Measurements from ENCODE around the gene SORCS2.

The SORCS2 gene

DNA sequence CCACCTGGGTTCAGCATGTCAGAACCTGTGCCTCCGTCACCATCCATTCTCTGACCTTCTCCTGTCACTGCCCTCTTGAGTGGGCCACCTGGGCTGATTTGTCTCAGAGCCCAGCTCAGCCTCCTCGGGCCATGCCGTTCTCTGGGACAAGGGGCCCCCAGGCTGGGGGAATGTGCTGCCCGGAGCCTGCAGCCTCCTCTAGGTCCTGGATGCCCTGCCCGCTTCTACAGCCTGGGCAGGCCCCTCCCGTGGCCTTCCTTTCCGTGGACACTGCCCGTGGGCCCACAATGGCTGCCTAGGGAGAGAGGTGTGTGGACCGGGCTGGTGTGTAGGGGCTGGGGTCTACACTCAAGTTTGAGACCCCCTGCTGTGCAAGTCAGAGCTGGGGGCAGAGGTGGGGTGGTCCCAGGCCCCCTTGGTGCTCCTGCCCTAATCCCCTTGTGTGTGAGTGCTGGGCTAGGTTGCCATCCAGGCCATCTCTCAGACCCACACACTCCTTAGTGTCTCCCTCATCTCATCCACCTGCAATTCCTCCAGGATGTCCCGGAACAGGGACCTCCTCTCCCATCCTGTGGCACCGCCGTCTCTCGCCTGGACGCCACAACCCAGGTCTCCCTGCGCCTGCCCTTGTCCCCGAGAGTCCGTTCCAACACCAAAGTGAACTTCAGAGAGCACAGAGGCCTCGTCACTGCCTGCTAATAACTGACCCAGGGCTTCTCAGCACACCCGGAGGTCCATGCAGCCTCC, 230.0 kb downstream of the SORCS2 start:
- no peak for DNase-seq

DNA sequence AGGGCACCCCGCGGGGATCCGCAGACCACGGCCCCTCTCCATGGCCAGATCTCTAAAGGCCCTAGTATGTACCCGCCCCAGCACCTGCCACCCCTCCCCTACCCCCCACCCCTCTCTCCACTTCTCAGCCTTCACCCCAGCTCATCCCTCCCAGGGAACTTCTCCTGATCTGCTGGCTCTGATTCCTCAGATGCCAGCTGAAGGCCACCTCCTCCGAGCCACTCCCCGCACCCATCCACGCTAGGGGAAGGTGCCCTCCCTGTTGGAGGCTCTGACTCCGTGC, 230.5 kb downstream of the SORCS2 start:
- DNase-seq: no peak

DNA sequence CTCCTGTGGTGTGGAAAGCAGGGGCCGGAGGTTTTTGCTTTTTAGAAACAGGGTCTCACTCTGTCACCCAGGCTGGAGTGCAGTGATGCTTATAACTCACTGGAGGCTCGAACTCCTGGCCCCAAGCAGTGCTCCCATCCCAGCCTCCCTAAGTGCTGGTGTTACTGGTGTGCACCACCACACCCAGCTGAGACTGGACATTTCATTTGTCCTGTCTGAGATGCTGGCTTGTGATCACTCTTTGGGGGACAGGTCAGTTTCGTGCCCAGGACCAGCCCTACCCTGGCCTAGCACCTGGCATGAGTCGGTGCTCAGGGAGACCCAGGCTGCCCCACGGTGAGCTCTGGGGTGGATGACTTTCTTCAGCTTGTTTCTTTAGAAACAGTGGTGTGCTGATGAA, 231.1 kb downstream of the SORCS2 start:
- DNase-seq: no peak

DNA sequence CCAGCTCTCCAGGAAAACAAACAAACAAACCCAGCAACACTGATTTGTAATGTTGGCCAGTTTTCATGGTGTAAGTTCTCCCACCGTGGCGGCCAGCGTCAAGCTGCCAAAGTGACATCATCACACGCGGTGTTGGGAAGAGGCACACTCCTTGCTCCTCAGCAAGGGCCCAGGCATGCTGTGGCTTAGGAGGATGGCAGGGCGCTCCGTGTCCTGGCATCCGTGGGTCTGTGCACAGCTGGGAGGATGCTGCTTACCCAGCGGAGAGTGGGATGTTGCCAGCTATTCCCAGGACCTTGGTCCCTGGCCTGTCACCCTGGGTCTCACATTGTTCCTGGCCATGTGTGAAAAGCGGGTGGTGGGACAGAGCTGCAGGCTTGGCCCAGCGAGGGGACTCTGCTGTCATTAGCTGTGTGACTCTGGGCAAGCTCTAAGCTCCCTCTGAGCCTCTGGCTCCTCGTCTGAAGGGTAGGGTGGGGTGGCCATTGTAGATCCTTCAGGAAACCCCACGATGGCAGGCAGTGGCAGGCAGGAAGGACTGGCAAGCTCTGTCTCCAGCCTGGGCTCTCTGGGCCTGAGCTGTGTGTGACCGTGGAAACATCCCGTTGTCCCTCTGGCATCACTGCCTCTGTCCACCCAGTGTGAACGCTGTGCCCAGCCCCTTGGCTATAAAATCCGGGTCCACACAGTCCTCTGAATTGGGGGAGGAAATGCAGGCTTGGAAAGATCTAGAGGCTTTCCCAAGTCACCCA, 231.6 kb downstream of the SORCS2 start:
- no peak for DNase-seq

DNA sequence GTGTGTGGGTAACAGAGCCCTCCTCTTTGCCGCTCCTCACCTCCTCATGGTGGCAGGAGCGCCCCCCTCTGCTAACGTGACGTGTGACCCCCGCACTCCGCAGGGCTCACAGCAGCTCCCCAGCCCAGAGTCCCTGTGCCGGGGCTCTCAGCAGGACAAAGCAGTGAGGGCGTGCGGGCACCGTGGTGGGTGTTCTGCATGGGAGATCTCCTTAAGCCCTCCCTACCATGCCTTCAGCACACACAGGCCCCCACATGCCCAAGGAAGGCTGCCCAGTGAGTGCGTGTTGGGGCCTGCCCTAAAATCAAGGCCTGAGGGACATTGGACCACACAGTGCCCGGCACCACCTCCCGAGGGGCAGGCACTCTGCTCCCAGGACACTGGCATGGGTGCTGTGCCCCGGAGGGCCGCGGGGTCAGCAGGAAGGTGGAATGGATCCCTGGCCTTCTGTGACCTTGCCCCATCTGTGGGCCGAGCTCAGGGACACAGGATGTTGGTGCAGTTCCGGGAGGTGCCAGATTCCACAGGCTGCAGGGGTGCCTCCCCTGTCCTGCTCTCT, 232.3 kb downstream of the SORCS2 start:
- DNase-seq: no peak

DNA sequence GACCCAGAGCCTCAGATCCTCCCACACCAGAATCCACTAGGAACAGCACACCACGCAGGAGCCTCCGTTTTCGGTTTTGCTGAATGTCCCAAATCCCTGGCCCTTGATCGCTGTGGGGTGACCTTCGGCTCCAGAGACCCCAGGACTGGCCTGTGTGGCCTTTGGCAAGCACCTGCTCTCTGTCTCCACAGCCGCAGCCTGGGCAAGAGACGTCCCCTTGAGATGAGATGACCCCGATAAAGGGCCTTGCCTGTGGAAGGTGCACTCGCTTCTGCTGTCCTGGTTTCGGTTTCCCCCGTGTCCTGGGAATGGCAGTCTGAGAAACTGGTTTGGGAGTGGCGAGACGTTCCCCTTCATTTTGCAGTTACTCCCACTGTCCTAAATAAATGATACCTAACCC, 232.8 kb downstream of the SORCS2 start:
- DNase-seq: no peak

DNA sequence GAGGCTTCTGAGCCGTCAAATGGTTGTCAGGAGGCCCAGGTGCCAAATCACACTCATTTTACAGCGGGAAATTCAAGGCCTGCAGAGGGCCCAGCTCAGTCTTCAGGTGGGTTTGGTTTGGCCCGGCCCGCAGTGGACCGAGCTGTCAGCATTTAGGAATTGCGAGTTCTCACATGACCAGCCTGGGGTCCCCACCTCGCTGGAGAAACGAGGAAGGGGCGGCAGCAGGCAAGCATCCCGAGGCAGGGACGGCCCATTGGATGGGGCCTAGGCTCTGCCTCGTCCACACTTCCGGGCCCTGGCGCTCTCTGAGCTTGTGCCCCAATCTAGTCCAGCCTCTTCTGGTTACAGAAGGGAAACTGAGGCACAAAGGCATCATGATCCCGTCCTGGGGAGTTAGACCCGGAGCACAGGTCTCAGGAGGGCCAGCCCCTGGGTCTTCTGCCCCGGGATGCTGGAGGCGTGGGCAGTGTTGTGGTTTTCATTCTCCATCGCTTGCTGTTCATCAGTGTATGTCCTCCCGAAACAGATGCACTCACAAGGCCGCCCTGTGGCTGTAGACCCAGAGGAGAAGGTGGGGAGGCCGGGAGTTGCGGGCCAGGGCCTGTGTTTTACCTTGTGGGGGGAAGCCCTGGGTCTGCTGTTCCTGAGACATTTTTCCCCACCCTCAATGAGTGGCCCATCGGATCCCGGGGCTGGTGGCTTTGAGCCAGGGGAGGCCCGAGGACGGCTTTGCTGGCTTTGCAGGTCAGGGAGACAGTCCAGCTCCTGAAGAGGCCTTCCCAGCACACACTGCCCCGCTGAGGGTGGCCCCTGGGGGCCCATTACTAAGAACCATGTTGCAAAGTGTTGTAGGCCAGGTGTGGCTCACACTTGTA, 233.5 kb downstream of the SORCS2 start:
- DNase-seq: no peak

DNA sequence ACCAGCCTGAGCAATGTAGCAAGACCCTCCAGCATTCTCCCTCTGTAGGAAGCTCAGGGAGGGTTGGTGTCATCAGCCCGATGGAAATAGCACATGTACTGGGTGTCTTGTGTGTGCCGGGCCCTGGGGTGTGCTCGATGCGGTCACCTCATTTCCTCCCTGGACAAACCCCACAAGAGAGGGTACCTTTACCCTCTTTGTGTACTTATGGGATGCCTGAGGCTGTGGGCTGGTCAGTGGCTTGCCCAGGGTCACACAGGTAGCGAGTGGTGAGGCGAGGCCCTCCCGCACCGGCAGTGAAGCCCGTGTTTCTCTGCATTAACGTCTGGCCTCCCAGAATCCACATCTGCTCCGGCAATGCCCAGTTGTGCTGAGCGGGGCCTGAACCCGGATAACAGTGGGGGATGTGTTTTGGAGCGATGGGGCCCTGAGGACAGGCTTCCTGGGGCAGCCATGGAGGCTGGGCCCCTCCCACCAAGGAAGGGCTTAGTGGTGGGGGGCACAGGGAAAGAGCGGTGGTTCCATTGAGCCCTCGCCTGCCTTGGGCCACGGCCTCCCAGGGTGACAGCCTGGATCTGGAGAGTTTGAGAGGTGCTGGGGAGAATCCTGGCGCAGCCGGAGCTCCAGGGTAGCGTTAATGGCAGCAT, 234.3 kb downstream of the SORCS2 start:
- no peak for DNase-seq

DNA sequence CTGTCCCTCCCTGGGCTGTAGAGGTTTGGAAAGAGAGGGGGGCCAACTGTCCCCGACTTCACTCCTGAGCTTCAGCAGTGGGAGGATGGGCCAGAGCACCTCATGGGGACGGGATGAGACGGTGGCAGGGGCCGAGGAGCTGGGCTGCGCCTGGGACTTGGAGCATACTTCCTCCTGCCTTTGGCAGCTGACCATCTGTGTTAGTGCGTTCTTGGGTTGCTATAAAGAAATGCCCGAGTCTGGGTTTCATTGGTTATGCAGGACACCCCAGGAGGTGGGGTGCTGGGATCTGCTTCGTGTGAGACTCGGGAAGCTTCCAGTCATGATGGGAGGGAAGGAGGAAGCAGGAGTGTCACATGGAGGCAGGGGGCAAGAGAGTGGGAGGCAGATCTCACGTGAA, 235.0 kb downstream of the SORCS2 start:
- no peak for DNase-seq

DNA sequence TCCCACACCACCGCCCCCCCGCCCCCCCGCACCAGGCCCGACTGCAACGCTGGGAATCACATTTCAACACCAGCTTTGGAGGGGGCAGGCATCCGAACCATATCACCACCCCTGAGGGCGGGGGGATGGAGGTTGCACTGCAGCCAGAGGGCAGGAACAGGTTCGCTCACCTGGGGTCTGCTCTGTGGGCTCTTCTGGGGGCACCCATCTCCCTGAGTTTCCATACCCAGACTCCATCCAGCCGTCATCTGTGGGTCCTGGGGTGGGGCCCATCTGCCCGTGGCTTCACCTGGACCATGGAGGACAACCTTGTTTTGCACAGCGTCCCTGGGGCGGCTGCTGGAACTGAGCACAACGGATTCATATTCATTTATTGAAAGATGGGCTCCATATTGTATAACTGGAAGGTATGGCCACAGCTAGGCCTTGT, 235.5 kb downstream of the SORCS2 start:
- no peak for DNase-seq

DNA sequence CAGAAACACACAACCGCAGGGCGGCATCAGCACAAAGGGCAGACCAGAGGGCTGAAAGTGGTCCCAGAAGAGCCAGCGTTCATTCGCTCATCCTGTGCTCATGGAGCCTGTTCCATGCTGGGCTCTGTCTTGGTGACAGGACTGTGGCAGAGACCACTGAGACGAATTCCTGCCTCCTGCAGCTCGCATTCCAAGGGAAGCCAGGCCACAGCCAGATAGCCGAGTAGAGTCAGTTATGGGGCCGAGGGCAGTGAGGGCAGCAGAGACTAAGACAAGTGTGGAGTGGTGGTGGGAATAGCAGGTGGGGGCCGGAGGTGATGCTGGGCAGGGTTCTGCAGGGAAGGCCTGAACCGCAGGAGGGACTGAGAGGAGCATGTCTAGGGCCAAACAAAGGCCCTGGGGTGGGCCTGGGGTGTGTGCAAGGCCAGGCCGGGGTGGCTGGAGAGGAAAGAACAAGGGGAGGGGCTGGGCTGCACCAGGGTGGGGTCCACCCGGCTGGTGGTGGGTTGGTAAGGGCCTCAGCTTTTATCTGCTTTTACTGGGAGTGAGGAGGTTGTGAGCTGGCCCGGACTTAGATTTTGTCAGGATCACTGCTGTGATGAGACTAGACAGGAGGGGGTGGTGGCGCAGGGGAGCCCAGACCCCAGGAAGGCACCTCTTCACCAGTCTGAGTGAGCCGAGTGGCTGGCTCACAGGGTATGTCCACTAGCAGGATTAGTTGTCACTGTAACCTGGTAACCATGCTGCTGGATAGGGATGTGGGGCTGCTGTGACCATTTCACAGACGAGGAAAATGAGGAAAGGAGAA, 236.1 kb downstream of the SORCS2 start:
- no peak for DNase-seq

DNA sequence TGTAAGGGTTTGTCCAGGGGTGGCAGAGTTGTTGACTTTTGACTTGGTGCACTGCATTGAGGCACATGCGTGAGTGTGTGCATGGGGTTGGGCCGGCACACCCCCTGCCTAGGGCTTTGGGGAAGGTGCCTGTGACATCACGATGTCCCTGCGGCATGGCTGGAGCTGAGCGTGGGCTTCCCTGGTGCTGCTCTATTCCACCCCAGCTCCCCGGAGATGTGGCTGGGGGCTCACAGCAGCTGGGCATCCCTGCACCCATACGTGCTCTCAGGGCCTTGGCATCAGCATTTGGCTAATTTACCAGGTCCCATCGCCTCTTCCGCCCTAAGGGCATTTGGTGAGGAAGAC, 236.7 kb downstream of the SORCS2 start:
- DNase-seq: no peak

DNA sequence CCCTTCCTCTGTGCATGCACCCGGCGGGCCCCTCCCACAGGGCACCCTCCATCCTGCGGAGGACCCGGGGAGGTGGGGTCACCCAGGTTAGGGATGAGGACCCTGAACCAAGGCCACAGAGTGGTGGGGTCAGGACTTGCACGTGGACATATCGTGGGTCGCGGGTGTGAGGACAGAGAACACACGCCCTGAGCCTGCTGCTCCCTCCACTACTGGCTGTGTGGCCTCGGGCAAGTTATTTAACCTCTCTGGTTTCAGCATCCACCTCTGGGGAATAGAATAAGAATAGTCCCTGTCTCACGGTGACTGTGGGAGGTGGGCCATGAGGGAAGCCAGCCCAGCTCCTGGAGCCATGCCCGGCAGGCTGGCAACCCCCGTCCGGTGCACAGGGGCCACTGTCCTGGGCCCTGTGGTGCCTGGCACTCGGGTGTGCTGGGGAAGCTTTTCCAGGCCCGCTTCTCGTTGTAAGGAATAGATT, 237.3 kb downstream of the SORCS2 start:
- no peak for DNase-seq

DNA sequence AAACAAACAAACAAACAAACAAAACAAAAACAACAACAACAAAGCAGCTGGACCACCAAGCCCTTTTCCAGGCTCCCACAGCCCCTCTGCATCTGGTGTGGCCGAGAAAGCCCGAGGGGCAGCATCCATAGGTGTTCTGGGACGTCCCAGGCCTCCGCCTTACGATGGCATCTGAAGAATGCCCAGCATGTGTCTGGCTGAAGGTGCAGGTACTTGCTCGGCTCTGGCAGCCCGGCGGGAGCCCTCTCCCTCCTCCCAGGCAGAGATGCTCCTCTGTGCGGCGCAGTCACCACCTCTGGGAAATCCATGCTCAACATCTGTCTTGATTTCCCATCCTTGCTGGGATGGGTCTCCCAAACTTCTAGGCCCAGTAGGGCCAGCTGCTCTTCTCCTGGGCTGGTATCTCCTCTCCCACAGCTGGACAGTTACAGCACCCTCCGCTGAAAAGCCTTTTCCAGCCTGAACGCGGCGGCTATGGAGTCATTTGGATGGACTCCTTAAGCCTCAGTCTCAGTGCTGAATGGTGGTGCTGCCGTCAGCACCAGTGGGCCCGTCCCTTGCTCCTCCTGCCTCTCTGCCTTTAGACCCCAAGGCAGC, 238.1 kb downstream of the SORCS2 start:
- DNase-seq: no peak

DNA sequence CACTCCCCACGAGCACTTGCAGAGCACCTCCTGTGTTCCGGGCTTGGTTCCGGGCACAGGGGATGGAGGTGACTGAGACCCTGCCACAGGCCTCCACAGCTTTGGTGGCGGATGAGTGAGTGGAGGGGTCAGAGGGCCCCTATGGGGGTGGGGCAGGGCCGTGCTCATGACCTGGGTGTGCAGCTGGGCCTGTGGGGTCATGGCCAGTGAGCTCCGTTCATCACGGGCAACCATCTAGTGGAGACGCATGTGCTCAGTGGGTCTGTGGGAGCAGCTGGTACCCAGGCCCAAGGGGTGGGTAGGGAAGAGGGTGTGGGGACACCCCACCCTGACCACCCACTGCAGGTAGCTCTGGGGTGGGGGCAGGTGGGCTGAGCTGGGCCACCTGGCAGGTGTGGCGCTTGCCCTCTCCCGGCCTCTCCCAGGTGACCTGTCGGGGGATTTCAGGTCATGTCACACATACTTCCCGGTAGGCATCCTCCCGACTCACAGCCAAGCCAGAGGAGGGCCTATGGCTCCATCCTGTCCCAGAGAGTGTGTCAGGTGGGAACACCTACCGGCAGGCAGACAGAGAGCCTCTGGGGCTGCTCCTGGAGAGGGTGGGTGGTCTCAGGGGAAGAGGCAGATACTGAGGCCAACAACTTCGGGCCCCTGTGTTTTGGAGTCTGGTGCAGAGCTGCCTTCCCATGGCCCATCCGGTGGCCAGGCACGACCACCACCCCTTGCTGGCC, 238.8 kb downstream of the SORCS2 start:
- DNase-seq: no peak

DNA sequence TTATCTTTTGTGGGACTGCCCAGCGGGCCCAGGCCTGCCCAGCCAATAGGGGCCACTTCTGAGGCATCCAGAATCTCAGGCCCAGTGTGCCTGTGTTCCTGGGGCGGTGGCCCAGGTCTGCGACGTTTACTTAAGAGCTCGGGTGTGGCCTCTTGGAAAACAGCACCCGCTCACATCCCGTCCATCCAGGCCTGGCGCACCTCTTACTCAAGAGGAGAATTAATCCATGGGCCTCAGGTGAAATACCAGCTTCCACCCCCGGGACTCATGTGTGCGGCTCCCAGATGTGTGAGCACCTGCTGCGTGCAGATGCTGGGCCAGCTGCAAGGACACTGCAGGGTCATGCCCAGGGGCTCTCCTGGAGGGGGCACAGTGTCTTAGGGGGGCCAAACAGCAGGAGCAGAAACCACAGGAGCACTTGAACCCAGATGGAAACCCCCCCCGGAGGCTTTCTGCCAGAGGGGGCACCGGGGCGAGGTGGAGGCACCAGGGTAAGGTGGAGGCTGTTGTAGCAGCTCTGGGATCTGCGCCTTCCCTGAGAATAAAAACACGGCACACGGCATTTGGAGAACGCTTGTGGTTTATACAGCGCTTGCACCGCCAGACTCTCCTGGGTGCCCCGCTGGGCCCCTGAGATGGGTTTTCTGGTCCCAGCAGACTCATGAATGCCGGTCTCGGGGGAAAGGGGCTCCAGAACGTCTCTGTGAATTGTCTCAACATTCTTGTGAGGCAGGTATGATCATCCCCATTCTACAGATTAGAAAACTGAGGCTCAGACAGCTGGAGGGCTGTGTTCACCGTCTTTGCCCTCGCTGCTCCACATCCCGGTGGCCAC, 239.6 kb downstream of the SORCS2 start:
- DNase-seq: no peak

DNA sequence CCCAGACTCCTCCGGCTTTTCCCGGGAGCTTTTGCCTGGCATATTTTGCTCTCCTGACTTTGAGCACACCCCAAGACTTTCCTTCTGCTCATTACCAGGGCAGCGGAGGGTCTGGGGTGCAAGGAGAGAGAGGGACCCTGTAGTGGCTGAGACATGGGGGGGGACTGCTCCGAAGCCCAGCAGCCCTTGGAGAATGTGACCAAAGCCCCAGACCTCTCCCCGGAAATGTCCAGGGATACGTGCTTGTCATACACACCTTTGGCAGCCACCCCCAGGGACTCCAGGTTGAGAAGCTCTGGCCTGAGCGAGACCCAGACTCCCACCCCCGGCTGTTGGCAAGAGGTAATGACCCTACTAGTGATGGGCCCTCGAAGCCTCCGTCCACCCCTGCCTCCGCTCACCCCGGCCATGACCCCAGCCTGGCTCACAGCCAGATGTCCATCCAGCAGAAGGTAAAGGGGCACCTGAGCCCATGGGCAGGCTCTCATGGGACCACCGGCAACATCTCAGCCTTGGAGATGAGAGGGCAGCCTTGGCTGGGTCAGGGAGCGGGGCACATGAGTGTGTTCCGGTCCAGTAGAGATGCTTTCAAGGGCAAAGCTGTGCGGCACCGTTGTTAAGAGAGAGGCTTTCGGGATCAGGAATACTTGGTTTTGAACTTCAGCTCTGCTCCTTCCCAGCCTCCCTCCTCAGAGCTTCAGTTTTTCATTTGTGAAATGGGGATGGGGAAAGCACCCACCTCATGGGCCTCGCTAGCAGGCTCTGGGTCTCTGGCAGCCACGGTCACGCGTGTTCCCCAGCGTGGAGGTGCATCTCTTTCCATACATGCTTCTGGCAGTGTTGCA, 240.4 kb downstream of the SORCS2 start:
- no peak for DNase-seq

DNA sequence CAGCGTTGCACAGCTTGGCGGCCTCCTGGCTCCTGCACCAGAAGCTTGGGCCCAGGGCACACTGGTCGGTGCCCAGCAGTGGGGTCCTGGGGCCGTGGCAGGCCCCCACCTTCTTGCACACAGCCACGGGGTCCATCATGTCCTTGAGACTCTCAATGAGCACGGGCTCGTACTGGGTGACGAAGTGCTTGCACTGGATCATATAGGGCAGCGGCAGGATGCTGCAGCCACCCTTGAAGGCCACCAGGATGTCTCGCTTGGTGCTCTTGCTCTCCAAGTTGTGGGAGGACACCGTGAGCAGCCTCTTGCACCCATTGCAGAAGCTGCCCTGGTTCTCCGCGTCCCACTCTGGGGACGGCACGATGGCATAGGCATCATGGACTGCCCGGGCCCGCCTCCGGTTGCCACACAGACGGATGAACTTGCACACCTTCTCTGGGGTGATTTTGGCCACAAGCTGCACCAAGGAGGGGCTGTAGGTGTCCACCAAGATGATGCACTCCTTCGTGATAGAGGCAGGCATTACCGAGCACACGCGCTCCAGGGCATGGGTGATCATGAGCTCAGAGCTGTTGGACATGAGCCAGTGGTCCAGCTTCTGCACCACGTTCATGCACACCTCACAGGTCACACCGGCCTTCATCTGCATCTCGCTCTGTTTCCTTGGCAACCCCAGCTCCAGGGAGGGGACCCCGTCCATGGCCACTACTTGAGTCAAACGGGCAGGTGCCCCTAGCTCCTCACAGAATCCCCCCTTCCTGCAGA, 241.2 kb downstream of the SORCS2 start:
- no peak for DNase-seq
